ENCODE results near the gene DNPEP. TPM values are rescaled to one million over a fixed set of nuclear protein-coding genes. Genes with fewer than 3 reads are reported as not detected.

Gene DNPEP
- total RNA-seq, 1 experiment from 2014 or later: 81.3 TPM

GRCh38 chr2:219350215-219350614 lies 37.5 kb downstream of the DNPEP start:
- BruUV-seq (replicated peaks): no TSS peak
- Mint-ChIP-seq H3K27ac (ENCODE audit: low read depth, unreplicated experiment) (no peak overlapping the region), H3K9me3 (ENCODE audit: unreplicated experiment) (no peaks in the 10 kb centered on the region), H3K4me1 (ENCODE audit: insufficient read depth, unreplicated experiment) (no peaks in the 10 kb centered on the region), H3K36me3 (ENCODE audit: insufficient read depth, unreplicated experiment) (no peaks in the 10 kb centered on the region), H3K4me3 (ENCODE audit: unreplicated experiment) (no peak overlapping the region), H3K27me3 (ENCODE audit: insufficient read depth, unreplicated experiment) (peaks cover 32% of the 10 kb centered on the region)
- no peak for DNase-seq (ENCODE audit: unreplicated experiment)
- ChIA-PET POLR2A (interaction anchor here (0.5 kb wide), 1 partner anchor 149 kb away, joined by 3 read pairs; the partner anchor contains the start of gene GMPPA), CTCF (interaction anchor here (0.7 to 2.7 kb wide), 2 partner anchors 12 to 17 kb away, joined by 3 to 6 read pairs; no protein-coding TSS in a partner anchor)
- intact Hi-C loops (cut with micrococcal nuclease): no loop called here
- TF ChIP-seq CTCF (IDR thresholded peaks at IDR 0.05; ENCODE audit: unreplicated experiment): no peak

GRCh38 chr2:219344751-219345430 lies 42.8 kb downstream of the DNPEP start:
- TF ChIP-seq CTCF (IDR thresholded peaks at IDR 0.05; ENCODE audit: unreplicated experiment): no peak
- peak; percentile 13 for DNase-seq (ENCODE audit: unreplicated experiment)
- Mint-ChIP-seq H3K27me3 (ENCODE audit: insufficient read depth, unreplicated experiment) (peaks cover 20% of the 10 kb centered on the region), H3K9me3 (ENCODE audit: unreplicated experiment) (no peaks in the 10 kb centered on the region), H3K4me1 (ENCODE audit: insufficient read depth, unreplicated experiment) (no peaks in the 10 kb centered on the region), H3K36me3 (ENCODE audit: insufficient read depth, unreplicated experiment) (no peaks in the 10 kb centered on the region), H3K27ac (ENCODE audit: low read depth, unreplicated experiment) (no peak overlapping the region), H3K4me3 (ENCODE audit: unreplicated experiment) (no peak overlapping the region)
- BruUV-seq (replicated peaks): no TSS peak
- CTCF ChIA-PET: interaction anchor here (0.7 to 1.4 kb wide), 7 partner anchors 8 to 446 kb away, joined by 3 to 6 read pairs (median 3); no protein-coding TSS in a partner anchor
- intact Hi-C loops (cut with micrococcal nuclease): no loop called here
- POLR2A ChIA-PET: interaction anchor here (0.7 kb wide), 2 partner anchors 195 to 1047 kb away, joined by 3 read pairs; no protein-coding TSS in a partner anchor

GRCh38 chr2:219335373-219335786 lies 52.3 kb downstream of the DNPEP start:
- ChIA-PET CTCF (interaction anchor here (0.6 to 1.4 kb wide), 7 partner anchors 35 to 357 kb away, joined by 3 to 5 read pairs (median 3); no protein-coding TSS in a partner anchor), POLR2A (interaction anchor here (0.6 kb wide), 1 partner anchor 56 kb away, joined by 3 read pairs; no protein-coding TSS in a partner anchor)
- Mint-ChIP-seq H3K36me3 (ENCODE audit: insufficient read depth, unreplicated experiment) (no peaks in the 10 kb centered on the region), H3K9me3 (ENCODE audit: unreplicated experiment) (no peaks in the 10 kb centered on the region), H3K4me1 (ENCODE audit: insufficient read depth, unreplicated experiment) (peaks cover 6% of the 10 kb centered on the region), H3K27me3 (ENCODE audit: insufficient read depth, unreplicated experiment) (peaks cover 87% of the 10 kb centered on the region), H3K27ac (ENCODE audit: low read depth, unreplicated experiment) (no peak overlapping the region), H3K4me3 (ENCODE audit: unreplicated experiment) (no peak overlapping the region)
- intact Hi-C loops (cut with micrococcal nuclease): no loop called here
- DNase-seq (ENCODE audit: unreplicated experiment): peak; percentile 19
- no TSS peak for BruUV-seq (replicated peaks)
- no peak for TF ChIP-seq CTCF (IDR thresholded peaks at IDR 0.05; ENCODE audit: unreplicated experiment)

GRCh38 chr2:219334076-219334475 lies 53.6 kb downstream of the DNPEP start:
- POLR2A ChIA-PET: no interaction called here
- Mint-ChIP-seq H3K27ac (ENCODE audit: low read depth, unreplicated experiment) (no peak overlapping the region), H3K4me1 (ENCODE audit: insufficient read depth, unreplicated experiment) (peaks cover 6% of the 10 kb centered on the region), H3K4me3 (ENCODE audit: unreplicated experiment) (no peak overlapping the region), H3K27me3 (ENCODE audit: insufficient read depth, unreplicated experiment) (peaks cover 85% of the 10 kb centered on the region), H3K36me3 (ENCODE audit: insufficient read depth, unreplicated experiment) (no peaks in the 10 kb centered on the region), H3K9me3 (ENCODE audit: unreplicated experiment) (no peaks in the 10 kb centered on the region)
- no peak for TF ChIP-seq CTCF (IDR thresholded peaks at IDR 0.05; ENCODE audit: unreplicated experiment)
- CTCF ChIA-PET: no interaction called here
- DNase-seq (ENCODE audit: unreplicated experiment): no peak
- intact Hi-C loops (cut with micrococcal nuclease): no loop called here
- no TSS peak for BruUV-seq (replicated peaks)

All from MCF 10A (cell line).